ENCODE measurements around the gene CNIH1.

The CNIH1 gene

DNA sequence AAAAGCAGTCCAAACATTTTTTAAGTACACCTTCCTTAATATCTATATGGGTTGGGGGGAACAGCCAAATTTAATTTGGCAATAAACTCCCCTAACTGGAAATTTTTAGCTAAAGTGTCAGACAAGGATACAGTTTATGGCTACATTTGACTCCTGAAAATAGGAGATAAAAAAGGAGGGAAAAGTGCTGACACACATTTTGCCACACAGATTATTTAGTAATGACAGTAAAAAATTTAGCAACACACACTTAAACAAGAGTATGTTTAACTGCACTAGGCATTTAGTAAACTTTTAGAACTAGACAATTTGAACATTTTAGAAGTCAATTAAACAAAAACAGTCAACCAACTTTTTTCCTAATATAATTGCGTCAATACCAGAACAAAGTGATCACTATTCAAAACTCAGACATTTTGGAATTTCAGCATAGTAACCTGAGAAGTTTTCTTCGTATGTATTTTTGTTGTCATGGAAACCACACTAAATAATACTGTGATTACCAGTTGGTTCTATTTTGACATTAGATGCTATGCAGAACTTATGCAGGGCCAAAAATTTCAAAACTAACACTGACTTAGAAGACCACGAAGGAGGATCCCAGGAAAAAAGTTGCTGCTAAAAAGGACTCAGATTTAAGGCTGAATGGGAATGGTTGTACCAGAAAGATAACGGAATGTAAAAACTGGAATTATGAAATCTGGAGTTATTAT lies 34.2 kb upstream of the CNIH1 start:
- Histone ChIP-seq H3K27me3 (replicated peaks; ENCODE audit: insufficient read depth, low read length) (no peaks in the 10 kb centered on the region), H3K9me3 (replicated peaks; ENCODE audit: insufficient read depth, low read length) (no peaks in the 10 kb centered on the region), H3K27ac (ENCODE audit: low read length) (no peak overlapping the region), H3K79me2 (ENCODE audit: low read length) (no peaks in the 10 kb centered on the region), H3K9me2 (replicated peaks; ENCODE audit: insufficient read depth, low read length) (no peaks in the 10 kb centered on the region), H3K4me2 (ENCODE audit: low read depth, low read length) (no peak overlapping the region), H2AFZ (ENCODE audit: low read length) (no peak overlapping the region), H3K36me3 (replicated peaks; ENCODE audit: insufficient read depth, low read length) (no peaks in the 10 kb centered on the region; the same call in 1 of the 2 replicates), H3K4me1 (ENCODE audit: low read length) (no peaks in the 10 kb centered on the region), H3F3A (ENCODE audit: insufficient read depth, low read length) (no peaks in the 10 kb centered on the region), H3K9ac (ENCODE audit: low read length) (no peak overlapping the region), H4K20me1 (ENCODE audit: insufficient read depth, low read length) (no peaks in the 10 kb centered on the region), H3K4me3 (ENCODE audit: low read length) (no peak overlapping the region)
- no peak for DNase-seq
- TF ChIP-seq, protein P1, sequence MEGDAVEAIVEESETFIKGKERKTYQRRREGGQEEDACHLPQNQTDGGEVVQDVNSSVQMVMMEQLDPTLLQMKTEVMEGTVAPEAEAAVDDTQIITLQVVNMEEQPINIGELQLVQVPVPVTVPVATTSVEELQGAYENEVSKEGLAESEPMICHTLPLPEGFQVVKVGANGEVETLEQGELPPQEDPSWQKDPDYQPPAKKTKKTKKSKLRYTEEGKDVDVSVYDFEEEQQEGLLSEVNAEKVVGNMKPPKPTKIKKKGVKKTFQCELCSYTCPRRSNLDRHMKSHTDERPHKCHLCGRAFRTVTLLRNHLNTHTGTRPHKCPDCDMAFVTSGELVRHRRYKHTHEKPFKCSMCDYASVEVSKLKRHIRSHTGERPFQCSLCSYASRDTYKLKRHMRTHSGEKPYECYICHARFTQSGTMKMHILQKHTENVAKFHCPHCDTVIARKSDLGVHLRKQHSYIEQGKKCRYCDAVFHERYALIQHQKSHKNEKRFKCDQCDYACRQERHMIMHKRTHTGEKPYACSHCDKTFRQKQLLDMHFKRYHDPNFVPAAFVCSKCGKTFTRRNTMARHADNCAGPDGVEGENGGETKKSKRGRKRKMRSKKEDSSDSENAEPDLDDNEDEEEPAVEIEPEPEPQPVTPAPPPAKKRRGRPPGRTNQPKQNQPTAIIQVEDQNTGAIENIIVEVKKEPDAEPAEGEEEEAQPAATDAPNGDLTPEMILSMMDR (IDR thresholded peaks at IDR 0.05; ENCODE audit: low read length) = no peak
- TF ChIP-seq EZH2 (optimal IDR thresholded peaks at IDR 0.05; ENCODE audit: low read depth, low read length) (no peak), EZH2phosphoT487 (IDR thresholded peaks at IDR 0.05; ENCODE audit: low read length) (no peak)

DNA sequence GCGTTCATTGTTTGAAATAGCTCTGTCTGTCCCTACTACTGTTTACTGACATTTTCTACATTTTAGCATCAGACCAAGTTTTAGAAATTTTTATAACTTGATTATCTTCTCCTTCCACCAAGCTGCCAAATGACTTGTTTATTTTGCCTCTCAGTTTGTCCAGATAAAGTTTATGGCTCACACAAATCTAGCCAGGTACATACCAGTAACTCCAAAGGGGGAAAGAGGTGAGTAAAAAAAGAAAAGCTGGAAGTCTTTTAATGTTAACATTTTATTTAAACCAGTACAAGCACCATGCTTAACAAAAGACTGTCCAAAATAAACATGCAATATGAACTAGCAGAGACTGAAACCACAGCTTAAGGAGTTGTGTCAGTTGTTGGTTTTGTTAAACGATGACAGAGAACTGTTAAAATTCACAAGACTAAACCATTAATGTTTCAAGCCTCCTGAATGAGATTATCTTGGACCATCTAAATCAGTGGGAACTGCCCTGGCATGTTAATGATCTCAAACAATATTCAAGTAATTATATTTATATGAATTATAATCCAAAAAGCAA lies 33.1 kb upstream of the CNIH1 start:
- no peaks in the 10 kb centered on the region for H3K9me2 ChIP-seq (replicated peaks; ENCODE audit: insufficient read depth, low read length)
- H3K36me3 ChIP-seq (replicated peaks; ENCODE audit: insufficient read depth, low read length) = no peaks in the 10 kb centered on the region
- H3K79me2 ChIP-seq (ENCODE audit: low read length) = no peaks in the 10 kb centered on the region
- H4K20me1 ChIP-seq (ENCODE audit: insufficient read depth, low read length) = no peaks in the 10 kb centered on the region
- H3K27me3 ChIP-seq (replicated peaks; ENCODE audit: insufficient read depth, low read length) = no peaks in the 10 kb centered on the region
- H3K4me1 ChIP-seq (ENCODE audit: low read length) = no peaks in the 10 kb centered on the region
- no peak overlapping the region for H3K4me3 ChIP-seq (ENCODE audit: low read length)
- no peak overlapping the region for H3K4me2 ChIP-seq (ENCODE audit: low read depth, low read length)
- no peak overlapping the region for H3K27ac ChIP-seq (ENCODE audit: low read length)
- H2AFZ ChIP-seq (ENCODE audit: low read length) = no peak overlapping the region
- no peaks in the 10 kb centered on the region for H3F3A ChIP-seq (ENCODE audit: insufficient read depth, low read length)
- no peak for DNase-seq
- TF ChIP-seq EZH2phosphoT487 (IDR thresholded peaks at IDR 0.05; ENCODE audit: low read length) = no peak
- TF ChIP-seq, protein P1 (IDR thresholded peaks at IDR 0.05; ENCODE audit: low read length) = no peak
- no peak overlapping the region for H3K9ac ChIP-seq (ENCODE audit: low read length)
- no peaks in the 10 kb centered on the region for H3K9me3 ChIP-seq (replicated peaks; ENCODE audit: insufficient read depth, low read length)

GRCh38 chr14:54472315-54472714 lies 31.1 kb upstream of the CNIH1 start:
- H3K9me3 ChIP-seq (replicated peaks; ENCODE audit: insufficient read depth, low read length) = no peaks in the 10 kb centered on the region
- no peaks in the 10 kb centered on the region for H4K20me1 ChIP-seq (ENCODE audit: insufficient read depth, low read length)
- no peak for TF ChIP-seq EZH2phosphoT487 (IDR thresholded peaks at IDR 0.05; ENCODE audit: low read length)

DNA sequence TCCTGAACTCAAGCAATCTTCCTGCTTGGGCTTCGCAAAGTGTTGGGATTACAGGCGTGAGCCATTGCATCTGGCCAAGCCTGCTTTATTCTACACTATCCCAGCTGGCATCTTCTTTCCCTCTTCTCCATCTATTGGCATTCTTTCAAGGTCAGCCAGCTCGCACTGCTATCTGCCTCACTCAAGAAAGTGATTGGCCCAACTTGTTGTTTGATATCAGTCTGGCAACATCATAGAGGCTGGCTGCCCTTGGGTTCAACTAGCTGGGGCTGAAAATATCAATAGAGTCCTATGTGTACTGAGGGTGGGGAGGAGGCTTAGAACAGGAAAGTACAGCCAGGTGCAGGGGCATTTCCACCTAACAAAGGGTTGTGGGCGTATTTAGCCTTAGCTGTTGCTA lies 30.5 kb upstream of the CNIH1 start:
- Histone ChIP-seq H3K27ac (ENCODE audit: low read length) (no peak overlapping the region), H3K79me2 (ENCODE audit: low read length) (no peaks in the 10 kb centered on the region), H3K36me3 (replicated peaks; ENCODE audit: insufficient read depth, low read length) (no peaks in the 10 kb centered on the region), H3K9me2 (replicated peaks; ENCODE audit: insufficient read depth, low read length) (no peaks in the 10 kb centered on the region), H4K20me1 (ENCODE audit: insufficient read depth, low read length) (no peaks in the 10 kb centered on the region), H2AFZ (ENCODE audit: low read length) (no peak overlapping the region), H3K4me1 (ENCODE audit: low read length) (no peaks in the 10 kb centered on the region), H3K9me3 (replicated peaks; ENCODE audit: insufficient read depth, low read length) (no peaks in the 10 kb centered on the region), H3F3A (ENCODE audit: insufficient read depth, low read length) (no peaks in the 10 kb centered on the region), H3K4me2 (ENCODE audit: low read depth, low read length) (no peak overlapping the region), H3K4me3 (ENCODE audit: low read length) (no peak overlapping the region), H3K27me3 (replicated peaks; ENCODE audit: insufficient read depth, low read length) (no peaks in the 10 kb centered on the region), H3K9ac (ENCODE audit: low read length) (no peak overlapping the region)
- DNase-seq = no peak
- TF ChIP-seq, protein P1 (IDR thresholded peaks at IDR 0.05; ENCODE audit: low read length) = no peak
- TF ChIP-seq EZH2 (optimal IDR thresholded peaks at IDR 0.05; ENCODE audit: low read depth, low read length) = no peak
- no peak for TF ChIP-seq EZH2phosphoT487 (IDR thresholded peaks at IDR 0.05; ENCODE audit: low read length)

More at GRCh38 chr14:54472315-54472714, 31.1 kb upstream of the CNIH1 start:
- Histone ChIP-seq H3K4me1 (ENCODE audit: low read length) (no peaks in the 10 kb centered on the region), H3K9me2 (replicated peaks; ENCODE audit: insufficient read depth, low read length) (no peaks in the 10 kb centered on the region), H2AFZ (ENCODE audit: low read length) (no peak overlapping the region), H3F3A (ENCODE audit: insufficient read depth, low read length) (no peaks in the 10 kb centered on the region), H3K27me3 (replicated peaks; ENCODE audit: insufficient read depth, low read length) (no peaks in the 10 kb centered on the region), H3K4me3 (ENCODE audit: low read length) (no peak overlapping the region), H3K36me3 (replicated peaks; ENCODE audit: insufficient read depth, low read length) (no peaks in the 10 kb centered on the region), H3K9ac (ENCODE audit: low read length) (no peak overlapping the region), H3K79me2 (ENCODE audit: low read length) (no peaks in the 10 kb centered on the region), H3K4me2 (ENCODE audit: low read depth, low read length) (no peak overlapping the region), H3K27ac (ENCODE audit: low read length) (no peak overlapping the region)
- DNase-seq = no peak

Data from MM.1S (cell line).